Subcutaneous adipose tissue (tissue), 4 donors: ENCODE results near the gene GAR1. TPM values are rescaled to one million over a fixed set of nuclear protein-coding genes. Genes with fewer than 3 reads are reported as not detected.

Experiments used
- CTCF ChIP-seq: fragments of 450-650 bp; IDR thresholded peaks from one replicate; pipeline ENCODE4 v1.5.1; 2016; ENCODE audit warnings: low read depth, mild to moderate bottlenecking, control low read depth, antibody characterized with exemption, moderate library complexity
- total RNA-seq, 4 donors: library from RNA; depleted of rRNA; stranded (reverse); fragments of >200 nt; gene quantifications; one replicate each; pipeline ENCODE4 v1.1.0, GENCODE V29; 2016

Gene GAR1
- total RNA-seq, 4 donors from 2014 or later: 3.4 to 8.3 (median 5.0) TPM

- no peak for TF ChIP-seq CTCF
Measured at GRCh38 chr4:109803924-109804571, 11.5 kb upstream of the GAR1 start.

GRCh38 chr4:109809655-109810054, 5.9 kb upstream of the GAR1 start:
- TF ChIP-seq CTCF: no peak

- no peak for TF ChIP-seq CTCF
Measured at GRCh38 chr4:109810552-109811387, 4.8 kb upstream of the GAR1 start.

GRCh38 chr4:109811707-109812106, 3.9 kb upstream of the GAR1 start:
- no peak for TF ChIP-seq CTCF

GRCh38 chr4:109816082-109816442, 500 bp downstream of the GAR1 start:
- no peak for TF ChIP-seq CTCF

GRCh38 chr4:109816894-109817293, 1.3 kb downstream of the GAR1 start:
- TF ChIP-seq CTCF: no peak

- no peak for TF ChIP-seq CTCF
Measured at GRCh38 chr4:109818268-109818667, 2.7 kb downstream of the GAR1 start.
